ENCODE data around the gene USP12.

GRCh38 chr13:27104606-27105005, 67.0 kb downstream of the USP12 start:
- TF ChIP-seq CTCF (IDR thresholded peaks at IDR 0.05) = no peak
- TF ChIP-seq POLR2A (IDR thresholded peaks at IDR 0.05) = no peak
